Fibroblast of mammary gland (primary cell): ENCODE results near the gene USH2A.

ENCODE experiments used
- DNase-seq: peaks from one replicate; pipeline ENCODE4 v3.0.0-alpha.2; 2010; ENCODE audit warnings: low read depth
- H3K4me3 ChIP-seq: 2 replicates; pipeline ENCODE4 v1.5.1; 2011; ENCODE audit warnings: low read depth, mild to moderate bottlenecking, low read length, moderate library complexity; ENCODE audit not compliant: control insufficient read depth
- TF ChIP-seq, protein P1 (sequence below): conservative IDR thresholded peaks from 2 replicates; pipeline ENCODE4 v1.5.1; 2011; ENCODE audit warnings: low read depth, low read length, inconsistent platforms; ENCODE audit not compliant: control insufficient read depth, insufficient read depth

USH2A gene

DNA sequence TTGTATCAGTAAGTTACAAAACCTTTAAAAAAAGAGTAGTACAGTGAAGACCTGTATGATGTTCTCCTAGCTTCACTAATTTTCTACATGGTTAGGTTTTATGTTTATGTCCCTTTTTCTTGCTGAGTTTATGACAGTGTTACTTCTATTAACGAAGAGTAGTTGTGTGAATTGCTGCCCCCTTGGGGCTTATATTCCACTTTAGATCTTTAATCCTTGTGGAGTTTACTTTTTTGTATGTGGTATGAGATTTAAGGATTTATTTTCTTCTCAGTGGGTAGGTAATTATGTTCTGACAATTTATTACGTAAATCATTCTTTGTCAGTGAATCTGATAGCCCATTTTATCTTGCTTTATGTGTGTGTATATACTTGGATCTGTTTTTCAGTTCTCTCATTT, 841.4 kb downstream of the USH2A start:
- TF ChIP-seq, protein P1, sequence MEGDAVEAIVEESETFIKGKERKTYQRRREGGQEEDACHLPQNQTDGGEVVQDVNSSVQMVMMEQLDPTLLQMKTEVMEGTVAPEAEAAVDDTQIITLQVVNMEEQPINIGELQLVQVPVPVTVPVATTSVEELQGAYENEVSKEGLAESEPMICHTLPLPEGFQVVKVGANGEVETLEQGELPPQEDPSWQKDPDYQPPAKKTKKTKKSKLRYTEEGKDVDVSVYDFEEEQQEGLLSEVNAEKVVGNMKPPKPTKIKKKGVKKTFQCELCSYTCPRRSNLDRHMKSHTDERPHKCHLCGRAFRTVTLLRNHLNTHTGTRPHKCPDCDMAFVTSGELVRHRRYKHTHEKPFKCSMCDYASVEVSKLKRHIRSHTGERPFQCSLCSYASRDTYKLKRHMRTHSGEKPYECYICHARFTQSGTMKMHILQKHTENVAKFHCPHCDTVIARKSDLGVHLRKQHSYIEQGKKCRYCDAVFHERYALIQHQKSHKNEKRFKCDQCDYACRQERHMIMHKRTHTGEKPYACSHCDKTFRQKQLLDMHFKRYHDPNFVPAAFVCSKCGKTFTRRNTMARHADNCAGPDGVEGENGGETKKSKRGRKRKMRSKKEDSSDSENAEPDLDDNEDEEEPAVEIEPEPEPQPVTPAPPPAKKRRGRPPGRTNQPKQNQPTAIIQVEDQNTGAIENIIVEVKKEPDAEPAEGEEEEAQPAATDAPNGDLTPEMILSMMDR, result no peak
- no peak overlapping the region for H3K4me3 ChIP-seq
- DNase-seq, result no peak
